ENCODE results near the gene TMEM219.

GRCh38 chr16:29950806-29951461 lies 10.9 kb upstream of the TMEM219 start:
- TF ChIP-seq CTCF (IDR thresholded peaks at IDR 0.05 in 2 of 3, conservative IDR thresholded peaks at IDR 0.05 in 1 of 3; ENCODE audit: insufficient read depth in 2 of 3, low read depth in 1 of 3, low read length in 3 of 3), result no peak
- no peak for TF ChIP-seq USF2 (CRISPR knock-in tag; IDR thresholded peaks at IDR 0.05)
- no peak for TF ChIP-seq EZH2 (IDR thresholded peaks at IDR 0.05; ENCODE audit: borderline replicate concordance, low read depth, low read length)
- TF ChIP-seq TCF7 (IDR thresholded peaks at IDR 0.05; ENCODE audit: borderline replicate concordance), result no peak
- TF ChIP-seq POLR2AphosphoS5 (IDR thresholded peaks at IDR 0.05; ENCODE audit: control insufficient read depth, insufficient read depth, low read depth, low read length), result no peak
- TF ChIP-seq SMARCA5 (IDR thresholded peaks at IDR 0.05), result no peak
- TF ChIP-seq HIVEP1 (CRISPR knock-in tag; IDR thresholded peaks at IDR 0.05), result no peak
- TF ChIP-seq POLR2A (conservative IDR thresholded peaks at IDR 0.05), result no peak
- TF ChIP-seq GTF2B (IDR thresholded peaks at IDR 0.05; ENCODE audit: extremely low read depth, insufficient read length), result no peak
- TF ChIP-seq ZBTB9 (CRISPR knock-in tag; IDR thresholded peaks at IDR 0.05), result no peak
